Measurements from ENCODE around the gene ACSM4.

DNA sequence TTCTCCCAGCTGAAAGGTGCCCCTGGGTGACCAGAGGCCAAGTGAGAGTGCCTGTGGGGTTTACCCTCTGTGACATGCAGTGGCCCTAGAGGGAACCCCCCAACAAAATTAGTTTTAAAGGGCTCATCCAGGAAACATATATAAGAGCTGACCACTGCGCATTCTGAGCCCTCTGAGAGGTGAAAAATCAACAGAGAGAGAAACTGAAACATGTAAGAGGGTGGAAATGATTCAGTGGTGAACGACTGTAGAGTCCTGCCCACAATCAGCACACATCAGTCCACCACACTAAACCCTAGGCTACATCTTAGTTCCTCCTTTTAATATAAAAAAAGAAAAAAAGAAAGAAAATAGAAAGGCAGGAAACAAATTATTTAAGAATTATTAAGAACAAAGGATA is 21.0 kb upstream of the ACSM4 start:
- TF ChIP-seq CTCF (IDR thresholded peaks at IDR 0.05; ENCODE audit: low read length) (no peak), EZH2 (optimal IDR thresholded peaks at IDR 0.05; ENCODE audit: low read depth, low read length) (no peak), EZH2phosphoT487 (IDR thresholded peaks at IDR 0.05; ENCODE audit: low read length) (no peak)
